ENCODE data around the gene STXBP5.

STXBP5 gene

GRCh38 chr6:147213772-147214171, 9.6 kb downstream of the STXBP5 start:
- Histone ChIP-seq H3K36me3 (ENCODE audit: control insufficient read depth, insufficient read depth, low read length, severe bottlenecking) (peaks cover 32% of the 10 kb centered on the region), H3K27me3 (replicated peaks; ENCODE audit: control insufficient read depth, insufficient read depth, low read length) (no peaks in the 10 kb centered on the region), H3K4me3 (ENCODE audit: low read length) (no peak overlapping the region), H3K9ac (ENCODE audit: low read length) (no peak overlapping the region), H3K9me3 (ENCODE audit: control insufficient read depth, low read length) (no peaks in the 10 kb centered on the region), H3K4me1 (ENCODE audit: control insufficient read depth, insufficient read depth, low read length) (peaks cover 10% of the 10 kb centered on the region)
- no peak for DNase-seq (ENCODE audit: low read depth)

GRCh38 chr6:147214248-147215227, 10.3 kb downstream of the STXBP5 start:
- no peak for DNase-seq (ENCODE audit: low read depth)
- no peak overlapping the region for H3K9ac ChIP-seq (ENCODE audit: low read length)
- H3K4me1 ChIP-seq (ENCODE audit: control insufficient read depth, insufficient read depth, low read length), result peaks cover 2% of the 10 kb centered on the region
- H3K9me3 ChIP-seq (ENCODE audit: control insufficient read depth, low read length), result no peaks in the 10 kb centered on the region
- peaks cover 40% of the 10 kb centered on the region for H3K36me3 ChIP-seq (ENCODE audit: control insufficient read depth, insufficient read depth, low read length, severe bottlenecking)
- H3K4me3 ChIP-seq (ENCODE audit: low read length), result no peak overlapping the region
- no peaks in the 10 kb centered on the region for H3K27me3 ChIP-seq (replicated peaks; ENCODE audit: control insufficient read depth, insufficient read depth, low read length)

GRCh38 chr6:147216915-147217314, 12.7 kb downstream of the STXBP5 start:
- DNase-seq (ENCODE audit: low read depth), result no peak
- Histone ChIP-seq H3K36me3 (ENCODE audit: control insufficient read depth, insufficient read depth, low read length, severe bottlenecking) (peaks cover 43% of the 10 kb centered on the region), H3K9ac (ENCODE audit: low read length) (no peak overlapping the region), H3K27me3 (replicated peaks; ENCODE audit: control insufficient read depth, insufficient read depth, low read length) (no peaks in the 10 kb centered on the region), H3K9me3 (ENCODE audit: control insufficient read depth, low read length) (no peaks in the 10 kb centered on the region), H3K4me3 (ENCODE audit: low read length) (no peak overlapping the region), H3K4me1 (ENCODE audit: control insufficient read depth, insufficient read depth, low read length) (peaks cover 5% of the 10 kb centered on the region)

DNA sequence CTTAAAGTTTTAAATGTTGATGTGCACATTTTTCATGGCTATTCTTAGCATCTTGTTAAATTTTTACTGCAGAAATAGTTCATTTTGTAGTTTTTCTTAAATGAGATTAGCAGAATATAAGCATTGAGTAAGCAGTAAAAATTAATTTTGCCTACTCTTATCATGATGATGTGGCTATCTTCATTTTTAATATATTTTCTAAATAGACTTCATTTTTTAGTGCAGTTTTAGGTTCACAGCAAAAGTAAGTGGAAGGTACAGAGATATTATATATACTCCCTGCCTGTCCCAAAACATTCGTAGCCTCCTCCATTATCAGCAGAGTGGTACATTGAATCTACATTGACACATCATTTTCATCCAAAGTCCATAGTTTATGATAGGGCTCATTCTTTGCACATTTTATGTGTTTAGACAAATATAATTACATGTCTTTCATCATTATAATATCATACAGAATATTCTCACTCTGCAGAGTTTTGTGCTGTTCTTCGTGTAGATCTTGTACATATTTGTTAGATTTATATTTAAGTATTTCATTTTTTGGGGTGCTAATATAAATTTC, 13.7 kb downstream of the STXBP5 start:
- Histone ChIP-seq H3K4me3 (ENCODE audit: low read length) (no peak overlapping the region), H3K9ac (ENCODE audit: low read length) (no peak overlapping the region), H3K9me3 (ENCODE audit: control insufficient read depth, low read length) (no peaks in the 10 kb centered on the region), H3K4me1 (ENCODE audit: control insufficient read depth, insufficient read depth, low read length) (peaks cover 13% of the 10 kb centered on the region), H3K27me3 (replicated peaks; ENCODE audit: control insufficient read depth, insufficient read depth, low read length) (no peaks in the 10 kb centered on the region), H3K36me3 (ENCODE audit: control insufficient read depth, insufficient read depth, low read length, severe bottlenecking) (peaks cover 39% of the 10 kb centered on the region)
- DNase-seq (ENCODE audit: low read depth), result no peak

DNA sequence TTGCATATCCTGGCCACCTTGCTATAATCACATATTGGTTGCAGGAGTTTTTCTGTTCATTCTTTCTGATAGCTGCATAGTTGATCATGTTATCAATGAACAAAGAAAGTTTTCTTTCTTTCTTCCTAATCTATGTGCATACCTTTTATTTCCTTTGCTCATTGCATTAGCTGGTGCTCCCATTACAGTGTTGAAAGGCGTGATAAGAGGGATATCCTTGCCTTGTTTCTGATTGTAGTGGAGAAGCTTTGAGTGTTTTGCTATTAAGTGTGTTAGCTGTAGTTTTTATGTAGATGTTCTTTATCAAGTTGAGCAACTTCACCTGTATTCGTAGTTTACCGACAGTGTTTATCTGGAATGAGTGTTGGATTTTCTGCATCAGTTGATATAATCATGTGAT, 14.6 kb downstream of the STXBP5 start:
- H3K27me3 ChIP-seq (replicated peaks; ENCODE audit: control insufficient read depth, insufficient read depth, low read length), result no peaks in the 10 kb centered on the region
- no peaks in the 10 kb centered on the region for H3K9me3 ChIP-seq (ENCODE audit: control insufficient read depth, low read length)
- H3K4me1 ChIP-seq (ENCODE audit: control insufficient read depth, insufficient read depth, low read length), result peaks cover 18% of the 10 kb centered on the region
- no peak overlapping the region for H3K4me3 ChIP-seq (ENCODE audit: low read length)
- peaks cover 41% of the 10 kb centered on the region for H3K36me3 ChIP-seq (ENCODE audit: control insufficient read depth, insufficient read depth, low read length, severe bottlenecking)
- no peak overlapping the region for H3K9ac ChIP-seq (ENCODE audit: low read length)
- DNase-seq (ENCODE audit: low read depth), result no peak

- no peaks in the 10 kb centered on the region for H3K9me3 ChIP-seq (ENCODE audit: control insufficient read depth, low read length)
- peaks cover 20% of the 10 kb centered on the region for H3K4me1 ChIP-seq (ENCODE audit: control insufficient read depth, insufficient read depth, low read length)
- H3K9ac ChIP-seq (ENCODE audit: low read length), result no peak overlapping the region
- no peak overlapping the region for H3K4me3 ChIP-seq (ENCODE audit: low read length)
- no peaks in the 10 kb centered on the region for H3K27me3 ChIP-seq (replicated peaks; ENCODE audit: control insufficient read depth, insufficient read depth, low read length)
- DNase-seq (ENCODE audit: low read depth), result no peak
- H3K36me3 ChIP-seq (ENCODE audit: control insufficient read depth, insufficient read depth, low read length, severe bottlenecking), result peaks cover 35% of the 10 kb centered on the region
These were observed 15.2 kb downstream of the STXBP5 start for GRCh38 chr6:147219463-147219862.

GRCh38 chr6:147220345-147220744, 16.1 kb downstream of the STXBP5 start:
- Histone ChIP-seq H3K36me3 (ENCODE audit: control insufficient read depth, insufficient read depth, low read length, severe bottlenecking) (peaks cover 35% of the 10 kb centered on the region), H3K9me3 (ENCODE audit: control insufficient read depth, low read length) (no peaks in the 10 kb centered on the region), H3K4me3 (ENCODE audit: low read length) (no peak overlapping the region), H3K9ac (ENCODE audit: low read length) (no peak overlapping the region), H3K27me3 (replicated peaks; ENCODE audit: control insufficient read depth, insufficient read depth, low read length) (no peaks in the 10 kb centered on the region), H3K4me1 (ENCODE audit: control insufficient read depth, insufficient read depth, low read length) (peaks cover 20% of the 10 kb centered on the region)
- no peak for DNase-seq (ENCODE audit: low read depth)

- Histone ChIP-seq H3K4me3 (ENCODE audit: low read length) (peak overlapping the region; percentile 44), H3K4me1 (ENCODE audit: control insufficient read depth, insufficient read depth, low read length) (peaks cover 20% of the 10 kb centered on the region), H3K9ac (ENCODE audit: low read length) (no peak overlapping the region), H3K27me3 (replicated peaks; ENCODE audit: control insufficient read depth, insufficient read depth, low read length) (no peaks in the 10 kb centered on the region), H3K36me3 (ENCODE audit: control insufficient read depth, insufficient read depth, low read length, severe bottlenecking) (peaks cover 44% of the 10 kb centered on the region), H3K9me3 (ENCODE audit: control insufficient read depth, low read length) (no peaks in the 10 kb centered on the region)
- no peak for DNase-seq (ENCODE audit: low read depth)
These were observed 17.5 kb downstream of the STXBP5 start for GRCh38 chr6:147221739-147222138.

DNA sequence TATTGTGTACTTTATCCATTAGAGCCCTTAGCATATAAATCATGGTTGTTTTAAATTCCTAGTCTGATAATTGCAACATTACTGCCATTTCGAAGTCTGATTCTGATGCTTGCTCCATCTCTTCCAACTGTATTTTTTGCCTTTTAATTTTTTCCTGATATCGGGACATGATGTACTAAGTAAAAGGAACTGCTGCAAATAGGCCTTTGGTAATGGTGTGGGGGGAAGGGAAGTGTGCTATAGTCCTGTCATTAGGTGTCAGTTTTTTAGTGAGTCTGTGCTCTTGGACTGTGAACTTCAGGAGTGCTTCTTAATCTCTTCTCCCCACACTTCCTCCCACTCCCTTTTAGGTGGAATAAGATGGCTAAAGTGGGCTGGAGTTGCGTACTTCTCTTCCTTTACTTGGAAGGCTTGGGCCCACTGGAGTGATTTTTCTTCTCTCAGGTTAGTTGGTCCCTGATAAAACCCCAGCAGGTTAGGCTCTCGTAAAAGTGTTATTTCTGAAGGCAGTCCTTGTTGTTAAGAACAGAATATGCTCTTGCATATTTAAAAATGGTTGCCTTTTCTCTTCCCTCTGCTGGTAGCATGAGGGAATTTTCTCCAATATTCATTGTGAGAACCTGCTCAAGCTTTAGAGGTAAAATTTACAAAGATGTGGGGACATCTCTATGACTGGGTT, 18.1 kb downstream of the STXBP5 start:
- peak overlapping the region; percentile 44 for H3K4me3 ChIP-seq (ENCODE audit: low read length)
- H3K27me3 ChIP-seq (replicated peaks; ENCODE audit: control insufficient read depth, insufficient read depth, low read length), result no peaks in the 10 kb centered on the region
- peak overlapping the region; percentile 8 for H3K9ac ChIP-seq (ENCODE audit: low read length)
- H3K4me1 ChIP-seq (ENCODE audit: control insufficient read depth, insufficient read depth, low read length), result peaks cover 20% of the 10 kb centered on the region
- DNase-seq (ENCODE audit: low read depth), result peak; percentile 45
- H3K36me3 ChIP-seq (ENCODE audit: control insufficient read depth, insufficient read depth, low read length, severe bottlenecking), result peaks cover 47% of the 10 kb centered on the region
- H3K9me3 ChIP-seq (ENCODE audit: control insufficient read depth, low read length), result no peaks in the 10 kb centered on the region

DNA sequence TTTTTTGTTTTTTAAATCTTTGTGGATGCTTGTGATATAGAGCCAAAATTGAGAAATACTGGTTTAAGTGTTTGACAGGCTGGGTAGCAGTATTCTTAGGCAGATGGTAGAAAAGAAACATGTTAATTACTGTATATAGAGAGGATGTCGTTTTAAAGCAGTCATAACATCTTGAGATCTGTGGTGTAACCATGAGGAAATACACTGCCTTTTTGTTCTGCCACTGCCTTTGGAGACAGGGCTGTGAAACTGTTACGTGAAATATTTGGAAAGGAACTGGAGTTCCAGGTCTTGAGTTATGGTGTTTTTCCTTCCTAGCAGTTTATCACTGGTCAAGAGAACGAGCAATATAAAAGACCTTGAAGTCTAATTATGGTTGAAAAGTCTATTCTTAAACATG, 19.5 kb downstream of the STXBP5 start:
- no peak overlapping the region for H3K9ac ChIP-seq (ENCODE audit: low read length)
- no peaks in the 10 kb centered on the region for H3K27me3 ChIP-seq (replicated peaks; ENCODE audit: control insufficient read depth, insufficient read depth, low read length)
- peaks cover 38% of the 10 kb centered on the region for H3K36me3 ChIP-seq (ENCODE audit: control insufficient read depth, insufficient read depth, low read length, severe bottlenecking)
- H3K9me3 ChIP-seq (ENCODE audit: control insufficient read depth, low read length), result no peaks in the 10 kb centered on the region
- H3K4me1 ChIP-seq (ENCODE audit: control insufficient read depth, insufficient read depth, low read length), result peaks cover 20% of the 10 kb centered on the region
- no peak overlapping the region for H3K4me3 ChIP-seq (ENCODE audit: low read length)
- DNase-seq (ENCODE audit: low read depth), result no peak

- H3K27me3 ChIP-seq (replicated peaks; ENCODE audit: control insufficient read depth, insufficient read depth, low read length), result no peaks in the 10 kb centered on the region
- H3K9ac ChIP-seq (ENCODE audit: low read length), result no peak overlapping the region
- H3K36me3 ChIP-seq (ENCODE audit: control insufficient read depth, insufficient read depth, low read length, severe bottlenecking), result peaks cover 23% of the 10 kb centered on the region
- peaks cover 20% of the 10 kb centered on the region for H3K4me1 ChIP-seq (ENCODE audit: control insufficient read depth, insufficient read depth, low read length)
- no peaks in the 10 kb centered on the region for H3K9me3 ChIP-seq (ENCODE audit: control insufficient read depth, low read length)
- no peak for DNase-seq (ENCODE audit: low read depth)
- no peak overlapping the region for H3K4me3 ChIP-seq (ENCODE audit: low read length)
These were observed 22.0 kb downstream of the STXBP5 start for GRCh38 chr6:147226163-147226724.

Data from adipocyte (in vitro differentiated cells).